ENCODE results near the gene BCL3. TPM values are rescaled to one million over a fixed set of nuclear protein-coding genes. Genes with fewer than 3 reads are reported as not detected.

BCL3 gene
- total RNA-seq, 1 donor from 2014 or later = not detected

DNA sequence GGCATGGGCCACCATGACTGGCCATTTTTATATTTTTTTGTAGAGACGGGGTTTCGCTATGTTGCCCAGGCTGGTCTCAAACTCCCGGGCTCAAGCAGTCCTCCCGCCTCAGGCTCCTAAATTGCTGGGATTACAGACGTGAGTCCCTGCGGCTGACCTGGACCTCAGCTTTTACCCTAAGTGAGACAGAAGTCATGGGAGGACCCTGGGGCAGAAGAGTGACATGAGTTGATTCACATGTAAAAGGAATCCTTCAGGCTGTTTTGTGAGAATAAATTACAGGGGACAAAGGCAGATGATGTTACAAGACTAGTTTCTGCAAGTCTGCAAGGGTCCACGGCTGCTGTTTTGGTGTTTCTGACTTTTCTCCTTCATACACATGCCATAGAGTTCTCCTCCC lies 57.8 kb downstream of the BCL3 start:
- H3K36me3 Mint-ChIP-seq = no peaks in the 10 kb centered on the region
- no peaks in the 10 kb centered on the region for H4K20me1 ChIP-seq (ENCODE audit: low read depth)
- no peak overlapping the region for H2AFZ ChIP-seq (replicated peaks)
- peak overlapping the region; percentile 51 for H3K4me3 Mint-ChIP-seq
- no peaks in the 10 kb centered on the region for H3K9me3 Mint-ChIP-seq
- peaks cover 37% of the 10 kb centered on the region for H3K4me1 Mint-ChIP-seq
- DNase-seq (ENCODE audit: low spot score) = no peak
- peaks cover 22% of the 10 kb centered on the region for H3K4me1 ChIP-seq
- H3F3A ChIP-seq (ENCODE audit: low read depth) = peaks cover 27% of the 10 kb centered on the region
- H3K27me3 ChIP-seq = peaks cover 6% of the 10 kb centered on the region
- no peak overlapping the region for H3K9ac ChIP-seq
- no peaks in the 10 kb centered on the region for H3K9me3 ChIP-seq (ENCODE audit: low read depth)
- no peak overlapping the region for H3K27ac ChIP-seq
- peak overlapping the region; percentile 57 for H3K27ac Mint-ChIP-seq
- peaks cover 20% of the 10 kb centered on the region for H3K27me3 Mint-ChIP-seq (ENCODE audit: insufficient read depth, low read depth)
- no peaks in the 10 kb centered on the region for H3K79me2 ChIP-seq (ENCODE audit: low read depth)
- no peak overlapping the region for H3K4me2 ChIP-seq
- no peak overlapping the region for H3K4me3 ChIP-seq
- TF ChIP-seq EZH2 (IDR thresholded peaks at IDR 0.05) = no peak
- TF ChIP-seq, protein P1, sequence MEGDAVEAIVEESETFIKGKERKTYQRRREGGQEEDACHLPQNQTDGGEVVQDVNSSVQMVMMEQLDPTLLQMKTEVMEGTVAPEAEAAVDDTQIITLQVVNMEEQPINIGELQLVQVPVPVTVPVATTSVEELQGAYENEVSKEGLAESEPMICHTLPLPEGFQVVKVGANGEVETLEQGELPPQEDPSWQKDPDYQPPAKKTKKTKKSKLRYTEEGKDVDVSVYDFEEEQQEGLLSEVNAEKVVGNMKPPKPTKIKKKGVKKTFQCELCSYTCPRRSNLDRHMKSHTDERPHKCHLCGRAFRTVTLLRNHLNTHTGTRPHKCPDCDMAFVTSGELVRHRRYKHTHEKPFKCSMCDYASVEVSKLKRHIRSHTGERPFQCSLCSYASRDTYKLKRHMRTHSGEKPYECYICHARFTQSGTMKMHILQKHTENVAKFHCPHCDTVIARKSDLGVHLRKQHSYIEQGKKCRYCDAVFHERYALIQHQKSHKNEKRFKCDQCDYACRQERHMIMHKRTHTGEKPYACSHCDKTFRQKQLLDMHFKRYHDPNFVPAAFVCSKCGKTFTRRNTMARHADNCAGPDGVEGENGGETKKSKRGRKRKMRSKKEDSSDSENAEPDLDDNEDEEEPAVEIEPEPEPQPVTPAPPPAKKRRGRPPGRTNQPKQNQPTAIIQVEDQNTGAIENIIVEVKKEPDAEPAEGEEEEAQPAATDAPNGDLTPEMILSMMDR (IDR thresholded peaks at IDR 0.05) = no peak
- TF ChIP-seq EZH2phosphoT487 (IDR thresholded peaks at IDR 0.05) = no peak
- no peaks in the 10 kb centered on the region for H3K36me3 ChIP-seq

DNA sequence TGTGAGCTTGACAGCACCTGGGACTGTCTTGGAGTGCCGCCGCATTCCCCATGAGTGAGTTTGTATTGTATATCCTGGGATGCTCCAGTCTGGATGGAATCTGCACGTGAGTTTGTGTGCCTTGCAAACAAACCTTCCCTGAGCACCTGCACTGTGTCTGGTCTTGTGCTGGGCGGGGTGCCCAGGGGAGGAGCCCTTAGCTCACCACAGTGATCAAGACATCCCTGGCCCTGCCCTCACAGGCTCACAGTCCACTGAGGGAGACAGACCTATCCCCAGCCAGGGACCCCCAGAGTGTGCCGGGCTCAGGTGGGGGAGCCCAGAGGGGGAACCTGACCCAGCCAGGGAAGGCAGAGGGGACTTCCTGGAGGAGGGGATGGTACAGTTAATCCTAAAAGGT lies 58.7 kb downstream of the BCL3 start:
- H3K27ac Mint-ChIP-seq = no peak overlapping the region
- TF ChIP-seq, protein P1 (IDR thresholded peaks at IDR 0.05) = no peak
- TF ChIP-seq EZH2phosphoT487 (IDR thresholded peaks at IDR 0.05) (no peak), EZH2 (IDR thresholded peaks at IDR 0.05) (no peak)

DNA sequence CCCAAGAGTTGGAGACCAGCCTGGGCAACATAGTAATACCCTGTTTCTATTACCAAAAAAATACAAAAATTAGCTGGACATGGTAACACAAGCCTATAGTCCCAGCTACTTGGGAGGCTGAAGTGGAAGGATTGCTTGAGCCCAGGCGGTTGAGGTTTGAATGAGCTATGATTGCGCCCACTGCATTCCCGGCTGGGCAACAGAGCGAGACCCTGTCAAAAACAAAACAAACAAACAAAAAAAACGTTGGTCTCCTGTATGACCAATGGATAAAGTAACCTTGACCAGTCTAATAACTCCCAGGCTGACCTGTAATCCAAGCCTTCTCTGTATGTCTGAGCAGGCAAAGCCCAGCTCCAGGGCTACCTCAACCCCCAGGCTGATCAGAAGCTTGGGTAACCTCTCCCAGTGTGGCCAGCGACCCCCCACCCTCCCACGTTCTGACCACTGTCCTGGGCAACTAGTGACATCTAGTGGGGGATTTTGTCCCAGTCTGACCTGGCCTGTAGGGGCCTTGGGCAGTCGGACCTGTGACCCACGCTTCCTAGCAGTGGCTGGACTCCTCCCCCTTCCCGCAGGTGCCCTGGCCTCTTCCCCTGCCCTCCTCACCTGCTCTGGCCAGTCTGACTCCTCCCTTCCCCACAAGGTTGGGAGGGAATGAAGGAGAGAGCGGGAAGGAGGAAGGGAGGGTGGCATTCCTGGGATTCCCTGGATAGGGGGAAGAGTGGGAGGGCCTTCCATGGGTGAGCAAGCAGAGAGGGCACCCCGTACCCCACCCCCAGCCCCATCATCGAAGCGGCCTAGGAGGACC lies 59.3 kb downstream of the BCL3 start:
- H4K20me1 ChIP-seq (ENCODE audit: low read depth) = no peaks in the 10 kb centered on the region
- peak overlapping the region; percentile 99 for H3K4me2 ChIP-seq
- H3K27me3 ChIP-seq = peaks cover 6% of the 10 kb centered on the region
- no peaks in the 10 kb centered on the region for H3K36me3 ChIP-seq
- Mint-ChIP-seq H3K4me3 (peak overlapping the region; percentile 79), H3K27me3 (ENCODE audit: insufficient read depth, low read depth) (peaks cover 17% of the 10 kb centered on the region), H3K4me1 (peaks cover 42% of the 10 kb centered on the region), H3K36me3 (no peaks in the 10 kb centered on the region), H3K27ac (no peak overlapping the region), H3K9me3 (no peaks in the 10 kb centered on the region)
- peak; percentile 87 for DNase-seq (ENCODE audit: low spot score)
- no peaks in the 10 kb centered on the region for H3K9me3 ChIP-seq (ENCODE audit: low read depth)
- peaks cover 22% of the 10 kb centered on the region for H3K4me1 ChIP-seq
- no peak overlapping the region for H2AFZ ChIP-seq (replicated peaks)
- H3K4me3 ChIP-seq = peak overlapping the region; percentile 76
- H3F3A ChIP-seq (ENCODE audit: low read depth) = peaks cover 27% of the 10 kb centered on the region
- no peak overlapping the region for H3K9ac ChIP-seq
- H3K79me2 ChIP-seq (ENCODE audit: low read depth) = no peaks in the 10 kb centered on the region
- TF ChIP-seq EZH2phosphoT487 (IDR thresholded peaks at IDR 0.05) = no peak
- TF ChIP-seq, protein P1 (IDR thresholded peaks at IDR 0.05) = peak; percentile 71
- no peak overlapping the region for H3K27ac ChIP-seq

More for the DNA sequence above, 58.7 kb downstream of the BCL3 start:
- Histone ChIP-seq H3K4me3 (no peak overlapping the region), H3K9me3 (ENCODE audit: low read depth) (no peaks in the 10 kb centered on the region), H3K4me2 (no peak overlapping the region), H2AFZ (replicated peaks) (no peak overlapping the region), H4K20me1 (ENCODE audit: low read depth) (no peaks in the 10 kb centered on the region), H3K36me3 (no peaks in the 10 kb centered on the region), H3K27ac (no peak overlapping the region), H3F3A (ENCODE audit: low read depth) (peaks cover 27% of the 10 kb centered on the region), H3K27me3 (peaks cover 6% of the 10 kb centered on the region), H3K9ac (no peak overlapping the region), H3K4me1 (peaks cover 22% of the 10 kb centered on the region), H3K79me2 (ENCODE audit: low read depth) (no peaks in the 10 kb centered on the region)
- no peak for DNase-seq (ENCODE audit: low spot score)
- Mint-ChIP-seq H3K27me3 (ENCODE audit: insufficient read depth, low read depth) (peaks cover 20% of the 10 kb centered on the region), H3K36me3 (no peaks in the 10 kb centered on the region), H3K4me3 (no peak overlapping the region), H3K9me3 (no peaks in the 10 kb centered on the region), H3K4me1 (peaks cover 42% of the 10 kb centered on the region)
